ENCODE results near the gene FBXL5. TPM values are rescaled to one million over a fixed set of nuclear protein-coding genes. Genes with fewer than 3 reads are reported as not detected.

Gene FBXL5
- total RNA-seq, 1 experiment from 2014 or later: 69.6 TPM

- ATAC-seq: no peak
- no peak overlapping the region for H3K4me3 Mint-ChIP-seq
- no peak overlapping the region for H3K27ac Mint-ChIP-seq
- POLR2A ChIA-PET: no interaction called here
- CTCF ChIA-PET: no interaction called here
- H3K9me3 Mint-ChIP-seq: no peaks in the 10 kb centered on the region
- H3K36me3 Mint-ChIP-seq: peaks cover 6% of the 10 kb centered on the region
- DNase-seq (ENCODE audit: low spot score): no peak
- H3K27me3 Mint-ChIP-seq (ENCODE audit: low read depth): no peaks in the 10 kb centered on the region
- H3K4me1 Mint-ChIP-seq: peaks cover 27% of the 10 kb centered on the region
- TF ChIP-seq FOXP1 (CRISPR knock-in tag; IDR thresholded peaks at IDR 0.05; ENCODE audit: borderline replicate concordance): no peak
- no peak for TF ChIP-seq USF1 (CRISPR knock-in tag; IDR thresholded peaks at IDR 0.05)
- TF ChIP-seq, protein P1, sequence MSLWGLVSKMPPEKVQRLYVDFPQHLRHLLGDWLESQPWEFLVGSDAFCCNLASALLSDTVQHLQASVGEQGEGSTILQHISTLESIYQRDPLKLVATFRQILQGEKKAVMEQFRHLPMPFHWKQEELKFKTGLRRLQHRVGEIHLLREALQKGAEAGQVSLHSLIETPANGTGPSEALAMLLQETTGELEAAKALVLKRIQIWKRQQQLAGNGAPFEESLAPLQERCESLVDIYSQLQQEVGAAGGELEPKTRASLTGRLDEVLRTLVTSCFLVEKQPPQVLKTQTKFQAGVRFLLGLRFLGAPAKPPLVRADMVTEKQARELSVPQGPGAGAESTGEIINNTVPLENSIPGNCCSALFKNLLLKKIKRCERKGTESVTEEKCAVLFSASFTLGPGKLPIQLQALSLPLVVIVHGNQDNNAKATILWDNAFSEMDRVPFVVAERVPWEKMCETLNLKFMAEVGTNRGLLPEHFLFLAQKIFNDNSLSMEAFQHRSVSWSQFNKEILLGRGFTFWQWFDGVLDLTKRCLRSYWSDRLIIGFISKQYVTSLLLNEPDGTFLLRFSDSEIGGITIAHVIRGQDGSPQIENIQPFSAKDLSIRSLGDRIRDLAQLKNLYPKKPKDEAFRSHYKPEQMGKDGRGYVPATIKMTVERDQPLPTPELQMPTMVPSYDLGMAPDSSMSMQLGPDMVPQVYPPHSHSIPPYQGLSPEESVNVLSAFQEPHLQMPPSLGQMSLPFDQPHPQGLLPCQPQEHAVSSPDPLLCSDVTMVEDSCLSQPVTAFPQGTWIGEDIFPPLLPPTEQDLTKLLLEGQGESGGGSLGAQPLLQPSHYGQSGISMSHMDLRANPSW (CRISPR knock-in tag; conservative IDR thresholded peaks at IDR 0.05; ENCODE audit: low read depth): no peak
- TF ChIP-seq OVOL2 (CRISPR knock-in tag; IDR thresholded peaks at IDR 0.05; ENCODE audit: borderline replicate concordance): no peak
- TF ChIP-seq, protein P2, sequence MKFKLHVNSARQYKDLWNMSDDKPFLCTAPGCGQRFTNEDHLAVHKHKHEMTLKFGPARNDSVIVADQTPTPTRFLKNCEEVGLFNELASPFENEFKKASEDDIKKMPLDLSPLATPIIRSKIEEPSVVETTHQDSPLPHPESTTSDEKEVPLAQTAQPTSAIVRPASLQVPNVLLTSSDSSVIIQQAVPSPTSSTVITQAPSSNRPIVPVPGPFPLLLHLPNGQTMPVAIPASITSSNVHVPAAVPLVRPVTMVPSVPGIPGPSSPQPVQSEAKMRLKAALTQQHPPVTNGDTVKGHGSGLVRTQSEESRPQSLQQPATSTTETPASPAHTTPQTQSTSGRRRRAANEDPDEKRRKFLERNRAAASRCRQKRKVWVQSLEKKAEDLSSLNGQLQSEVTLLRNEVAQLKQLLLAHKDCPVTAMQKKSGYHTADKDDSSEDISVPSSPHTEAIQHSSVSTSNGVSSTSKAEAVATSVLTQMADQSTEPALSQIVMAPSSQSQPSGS (CRISPR knock-in tag; IDR thresholded peaks at IDR 0.05; ENCODE audit: borderline replicate concordance, low read depth): no peak
- TF ChIP-seq AFF4 (CRISPR knock-in tag; IDR thresholded peaks at IDR 0.05; ENCODE audit: borderline replicate concordance): no peak
- TF ChIP-seq E2F4 (CRISPR knock-in tag; IDR thresholded peaks at IDR 0.05; ENCODE audit: borderline replicate concordance, low read depth): no peak
- TF ChIP-seq HMGXB4 (CRISPR knock-in tag; IDR thresholded peaks at IDR 0.05): no peak
- TF ChIP-seq NFYB (CRISPR knock-in tag; conservative IDR thresholded peaks at IDR 0.05; ENCODE audit: low read depth): no peak
- TF ChIP-seq, protein P3, sequence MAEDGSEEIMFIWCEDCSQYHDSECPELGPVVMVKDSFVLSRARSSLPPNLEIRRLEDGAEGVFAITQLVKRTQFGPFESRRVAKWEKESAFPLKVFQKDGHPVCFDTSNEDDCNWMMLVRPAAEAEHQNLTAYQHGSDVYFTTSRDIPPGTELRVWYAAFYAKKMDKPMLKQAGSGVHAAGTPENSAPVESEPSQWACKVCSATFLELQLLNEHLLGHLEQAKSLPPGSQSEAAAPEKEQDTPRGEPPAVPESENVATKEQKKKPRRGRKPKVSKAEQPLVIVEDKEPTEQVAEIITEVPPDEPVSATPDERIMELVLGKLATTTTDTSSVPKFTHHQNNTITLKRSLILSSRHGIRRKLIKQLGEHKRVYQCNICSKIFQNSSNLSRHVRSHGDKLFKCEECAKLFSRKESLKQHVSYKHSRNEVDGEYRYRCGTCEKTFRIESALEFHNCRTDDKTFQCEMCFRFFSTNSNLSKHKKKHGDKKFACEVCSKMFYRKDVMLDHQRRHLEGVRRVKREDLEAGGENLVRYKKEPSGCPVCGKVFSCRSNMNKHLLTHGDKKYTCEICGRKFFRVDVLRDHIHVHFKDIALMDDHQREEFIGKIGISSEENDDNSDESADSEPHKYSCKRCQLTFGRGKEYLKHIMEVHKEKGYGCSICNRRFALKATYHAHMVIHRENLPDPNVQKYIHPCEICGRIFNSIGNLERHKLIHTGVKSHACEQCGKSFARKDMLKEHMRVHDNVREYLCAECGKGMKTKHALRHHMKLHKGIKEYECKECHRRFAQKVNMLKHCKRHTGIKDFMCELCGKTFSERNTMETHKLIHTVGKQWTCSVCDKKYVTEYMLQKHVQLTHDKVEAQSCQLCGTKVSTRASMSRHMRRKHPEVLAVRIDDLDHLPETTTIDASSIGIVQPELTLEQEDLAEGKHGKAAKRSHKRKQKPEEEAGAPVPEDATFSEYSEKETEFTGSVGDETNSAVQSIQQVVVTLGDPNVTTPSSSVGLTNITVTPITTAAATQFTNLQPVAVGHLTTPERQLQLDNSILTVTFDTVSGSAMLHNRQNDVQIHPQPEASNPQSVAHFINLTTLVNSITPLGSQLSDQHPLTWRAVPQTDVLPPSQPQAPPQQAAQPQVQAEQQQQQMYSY (CRISPR knock-in tag; IDR thresholded peaks at IDR 0.05): no peak
- no peak for TF ChIP-seq ZNF416 (CRISPR knock-in tag; IDR thresholded peaks at IDR 0.05)
- TF ChIP-seq AR (CRISPR knock-in tag; IDR thresholded peaks at IDR 0.05): no peak
- TF ChIP-seq ZNF317 (CRISPR knock-in tag; IDR thresholded peaks at IDR 0.05; ENCODE audit: borderline replicate concordance, low read depth): no peak
- TF ChIP-seq ATF3 (CRISPR knock-in tag; conservative IDR thresholded peaks at IDR 0.05): no peak
- TF ChIP-seq PRRX2 (CRISPR knock-in tag; IDR thresholded peaks at IDR 0.05): no peak
- TF ChIP-seq CREB1 (CRISPR knock-in tag; IDR thresholded peaks at IDR 0.05): no peak
Measured at GRCh38 chr4:15674046-15674445, 18.9 kb upstream of the FBXL5 start.
